Breast epithelium (tissue), 4 donors: ENCODE results near the gene CCDC188. TPM values are rescaled to one million over a fixed set of nuclear protein-coding genes. Genes with fewer than 3 reads are reported as not detected.
A peak's percentile ranks its signal among the peaks of the same experiment; 100 is the strongest.

ENCODE experiments used
- DNase-seq, 2 donors: peaks; one replicate each; pipeline ENCODE4 v3.0.0-alpha.2; 2019; ENCODE audit warnings: low spot score in 2 of 2
- H3K27ac ChIP-seq, 2 donors: fragments of 200-600 bp; sonication (generic) in 1 of 2; one replicate each; pipeline ENCODE4 v1.5.1; 2016 to 2019; ENCODE audit warnings: mild to moderate bottlenecking in 1 of 2
- H3K27me3 ChIP-seq, 2 donors: fragments of 200-600 bp; sonication (generic) in 1 of 2; one replicate each; pipeline versions ENCODE4 v1.5.1 to v1.6.0; 2017 to 2019; ENCODE audit warnings: control low read depth in 1 of 2, mild to moderate bottlenecking in 1 of 2
- H3K36me3 ChIP-seq: fragments of 200-600 bp; one replicate; pipeline ENCODE4 v1.5.1; 2019
- H3K4me1 ChIP-seq, 2 donors: fragments of 200-600 bp; sonication (generic); one replicate each; pipeline ENCODE4 v1.5.1; 2016 to 2019; ENCODE audit warnings: control low read depth in 1 of 2
- H3K4me3 ChIP-seq, 3 donors: fragments of 200-600 bp; sonication (generic); 1 replicate in 2 of 3; 2 replicates in 1 of 3; pipeline ENCODE4 v1.5.1; 2016 to 2019; ENCODE audit warnings: mild to moderate bottlenecking in 3 of 3, moderate library complexity in 2 of 3
- H3K9me3 ChIP-seq, 2 donors: fragments of 200-600 bp; sonication (generic) in 1 of 2; one replicate each; pipeline ENCODE4 v1.5.1; 2016 to 2019; ENCODE audit warnings: control low read depth in 1 of 2
- CTCF ChIP-seq, 3 donors: fragments of 450-650 bp; IDR thresholded peaks; one replicate each; pipeline ENCODE4 v1.5.1; 2016 to 2017; ENCODE audit warnings: antibody characterized with exemption in 3 of 3, mild to moderate bottlenecking in 3 of 3, moderate library complexity in 3 of 3
- POLR2A ChIP-seq: fragments of 450-650 bp; IDR thresholded peaks from one replicate; pipeline ENCODE4 v1.6.1; 2016; ENCODE audit warnings: antibody characterized with exemption, mild to moderate bottlenecking, moderate library complexity
- POLR2AphosphoS5 ChIP-seq, 3 donors: sonication (generic); formaldehyde crosslinking; IDR thresholded peaks; one replicate each; pipeline ENCODE4 v1.6.1; 2017; ENCODE audit warnings: antibody characterized with exemption in 3 of 3
- intact Hi-C: fragments of 100-400 bp; cut with DNase I; formaldehyde crosslinking; loops from one replicate; pipeline ENCODE4 v1.15.1; 2023; ENCODE audit warnings: low total_unique reads
- total RNA-seq, 3 donors: library from RNA; depleted of rRNA; stranded (reverse); fragments of >200 nt; gene quantifications; one replicate each; pipeline ENCODE4 v1.1.0, GENCODE V29; 2016

The CCDC188 gene
- total RNA-seq, 3 donors from 2014 or later = 0.66 TPM; not detected in 2

GRCh38 chr22:20115691-20116375 is 35.0 kb downstream of the CCDC188 start, which contains the start of gene RANBP1:
Gene RANBP1, plus strand, starts transcription at chr22:20116104. Its CDS starts 81 bp downstream, at chr22:20116185.
- TF ChIP-seq POLR2AphosphoS5 (IDR thresholded peaks at IDR 0.05) (no peak), CTCF (IDR thresholded peaks at IDR 0.05) (no peak), POLR2A (no peak)
- intact Hi-C loops = no loop called here
- Histone ChIP-seq H3K9me3 (no peaks in the 10 kb centered on the region), H3K27me3 (no peaks in the 10 kb centered on the region), H3K4me1 (peaks cover 5 to 21% of the 10 kb centered on the region in 2 donors), H3K36me3 (no peaks in the 10 kb centered on the region), H3K4me3 (peak within 1 kb of the TSS; percentile 70 to 94 (median 85)), H3K27ac (peak within 1 kb of the TSS; percentile 87 to 91)
- no peak for DNase-seq

DNA sequence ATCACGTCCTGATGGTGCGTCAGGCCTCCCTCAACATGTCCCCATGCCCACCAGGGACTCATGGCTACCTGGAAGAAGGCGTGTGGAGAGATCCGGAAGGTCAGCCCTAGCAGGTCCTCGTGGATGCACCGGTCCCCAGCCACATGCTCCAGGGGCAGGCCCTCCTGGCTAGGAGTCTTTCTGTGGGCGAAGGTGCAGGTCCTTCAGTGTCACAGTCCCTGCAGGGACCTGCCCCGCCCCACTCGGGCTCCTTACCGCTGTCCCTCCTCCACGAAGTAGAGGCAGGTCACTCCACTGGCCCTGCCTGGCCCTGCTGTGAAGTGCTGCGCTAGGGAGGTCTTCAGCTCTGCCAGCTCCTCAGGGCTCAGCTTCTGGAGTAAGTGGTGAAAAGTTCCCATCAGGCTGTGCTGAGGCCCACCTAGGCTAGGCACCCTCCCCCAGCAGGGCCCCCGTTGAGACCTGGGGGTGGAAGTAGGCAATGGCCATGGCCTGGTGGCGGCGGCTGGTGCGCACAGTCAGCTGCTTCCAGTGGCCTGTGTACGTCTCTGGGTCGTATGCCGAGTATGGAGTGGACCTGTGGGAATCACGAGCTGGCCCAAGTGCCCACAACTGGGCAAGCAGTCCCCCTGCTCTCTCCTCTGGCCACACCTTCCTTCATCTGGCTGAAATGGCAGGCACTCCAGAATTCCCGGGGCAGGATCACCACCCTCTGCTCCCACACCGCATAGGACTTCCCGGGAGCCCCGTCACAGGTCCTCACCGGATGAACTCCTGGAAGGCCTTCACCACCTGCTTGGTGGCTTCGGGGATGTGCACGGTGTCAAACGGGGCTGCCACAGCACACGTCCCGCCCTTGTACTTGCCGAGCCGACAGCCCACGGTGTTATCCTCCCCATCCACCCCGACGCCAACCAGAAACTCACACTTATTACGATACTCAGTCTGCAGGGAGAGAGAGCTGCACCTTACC is 36.1 kb downstream of the CCDC188 start:
- DNase-seq = no peak
- TF ChIP-seq POLR2A (no peak), POLR2AphosphoS5 (IDR thresholded peaks at IDR 0.05) (no peak), CTCF (IDR thresholded peaks at IDR 0.05) (no peak)
- H3K27ac ChIP-seq = no peak overlapping the region
- H3K9me3 ChIP-seq = no peaks in the 10 kb centered on the region
- intact Hi-C loops = loop anchor here (5.0 kb wide), 1 partner anchor 382 kb away; no protein-coding TSS in a partner anchor
- H3K4me3 ChIP-seq = peak overlapping the region in 1 of 3 donors; percentile 94
- H3K4me1 ChIP-seq = peaks cover 5 to 21% of the 10 kb centered on the region in 2 donors
- H3K27me3 ChIP-seq = no peaks in the 10 kb centered on the region
- H3K36me3 ChIP-seq = no peaks in the 10 kb centered on the region

DNA sequence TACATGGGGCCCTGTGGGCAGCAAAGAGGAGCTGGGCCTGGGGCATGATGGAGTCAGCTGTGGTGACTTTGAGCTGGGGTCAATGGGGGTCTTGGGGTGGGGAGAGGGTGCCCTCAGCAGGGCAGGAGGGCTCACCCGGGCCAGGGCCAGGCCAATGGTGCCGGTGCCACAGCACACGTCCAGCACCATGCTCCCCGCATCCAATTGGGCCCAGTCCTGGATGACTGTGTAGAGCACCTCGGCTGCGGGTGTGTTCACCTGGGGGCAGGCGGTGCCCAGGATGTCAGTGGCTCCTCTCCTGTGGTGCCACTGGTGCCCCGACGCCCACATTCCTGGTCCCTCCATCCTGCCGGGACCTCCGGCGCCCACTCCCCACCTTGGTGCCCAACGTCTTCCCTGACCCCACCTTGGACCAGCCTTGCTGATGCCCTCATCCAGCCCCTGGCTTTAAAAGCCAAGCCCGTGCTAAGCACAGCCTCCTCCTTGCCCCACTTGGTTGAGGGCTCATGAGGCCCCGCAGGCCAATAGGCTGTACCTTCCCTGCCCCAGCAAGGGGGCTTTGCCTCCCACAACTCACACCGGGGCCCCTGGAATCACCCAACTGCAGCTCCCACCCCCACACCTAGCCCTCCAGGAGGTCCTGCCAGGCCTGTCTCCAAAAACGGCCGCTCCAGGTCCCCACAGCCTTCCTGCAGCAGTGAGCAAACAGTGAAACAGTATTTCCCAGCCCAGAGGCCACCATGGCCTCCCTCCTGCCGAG is 37.1 kb downstream of the CCDC188 start:
- H3K4me1 ChIP-seq = peaks cover 5 to 16% of the 10 kb centered on the region in 2 donors
- intact Hi-C loops = loop anchor here (5.0 kb wide), 1 partner anchor 381 kb away; no protein-coding TSS in a partner anchor
- no peaks in the 10 kb centered on the region for H3K27me3 ChIP-seq
- H3K4me3 ChIP-seq = no peak overlapping the region
- no peak overlapping the region for H3K27ac ChIP-seq
- no peaks in the 10 kb centered on the region for H3K9me3 ChIP-seq
- DNase-seq = no peak
- no peak for TF ChIP-seq POLR2A
- TF ChIP-seq CTCF (IDR thresholded peaks at IDR 0.05) = no peak
- no peak for TF ChIP-seq POLR2AphosphoS5 (IDR thresholded peaks at IDR 0.05)
- H3K36me3 ChIP-seq = peaks cover 5% of the 10 kb centered on the region

GRCh38 chr22:20112623-20113511 is 38.0 kb downstream of the CCDC188 start:
- TF ChIP-seq POLR2A (no peak), CTCF (IDR thresholded peaks at IDR 0.05) (no peak), POLR2AphosphoS5 (IDR thresholded peaks at IDR 0.05) (no peak)
- Histone ChIP-seq H3K4me1 (peaks cover 5 to 8% of the 10 kb centered on the region in 2 donors), H3K9me3 (no peaks in the 10 kb centered on the region), H3K27ac (no peak overlapping the region), H3K4me3 (no peak overlapping the region), H3K27me3 (no peaks in the 10 kb centered on the region), H3K36me3 (peaks cover 12% of the 10 kb centered on the region)
- intact Hi-C loops = loop anchor here (5.0 kb wide), 1 partner anchor 381 kb away; no protein-coding TSS in a partner anchor
- DNase-seq = no peak
